Measurements from ENCODE around the gene BBLN.

GRCh38 chr9:128155736-128156500 is 4.1 kb upstream of the BBLN start:
- TF ChIP-seq EP300 (IDR thresholded peaks at IDR 0.05) (no peak), CTCF (IDR thresholded peaks at IDR 0.05) (no peak)
